Tibial artery (tissue), 4 donors: ENCODE data around the gene SMAD3.
"Not testable (repeated sequence)": the region's sequence is repeated elsewhere in the genome, so short reads cannot be mapped to it uniquely, and the experiment has no call there.

ENCODE experiments used
- DNase-seq, 2 donors: peaks; one replicate each; pipeline ENCODE4 v3.0.0-alpha.2; 2019
- H3K27ac ChIP-seq, 2 donors: fragments of 200-600 bp; sonication (generic) in 1 of 2; 1 replicate in 1 of 2; 2 replicates in 1 of 2; pipeline ENCODE4 v1.5.1; 2018 to 2019; ENCODE audit warnings: mild to moderate bottlenecking in 1 of 2
- H3K27me3 ChIP-seq, 2 donors: fragments of 200-600 bp; sonication (generic) in 1 of 2; one replicate each; pipeline versions ENCODE4 v1.5.1 to v1.6.0; 2016 to 2019
- H3K36me3 ChIP-seq, 3 donors: fragments of 200-600 bp; sonication (generic) in 2 of 3; one replicate each; pipeline ENCODE4 v1.5.1; 2016 to 2019; ENCODE audit warnings: mild to moderate bottlenecking in 2 of 3
- H3K4me1 ChIP-seq, 4 donors: fragments of 200-600 bp; sonication (generic) in 2 of 4; 1 replicate in 3 of 4; 2 replicates in 1 of 4; pipeline ENCODE4 v1.5.1; 2016 to 2019
- H3K4me3 ChIP-seq, 2 donors: fragments of 200-600 bp; sonication (generic) in 1 of 2; 1 replicate in 1 of 2; 2 replicates in 1 of 2; pipeline ENCODE4 v1.5.1; 2018 to 2019; ENCODE audit warnings: mild to moderate bottlenecking in 2 of 2
- H3K9me3 ChIP-seq, 3 donors: fragments of 200-600 bp; sonication (generic) in 1 of 3; one replicate each; pipeline ENCODE4 v1.5.1; 2016 to 2019
- CTCF ChIP-seq, 2 experiments: fragments of 200-600 bp in 1 of 2; fragments of 450-650 bp in 1 of 2; IDR thresholded peaks; one replicate each; pipeline ENCODE4 v1.5.1; 2017 to 2019; ENCODE audit warnings: antibody characterized with exemption in 2 of 2, mild to moderate bottlenecking in 1 of 2, moderate library complexity in 1 of 2
- intact Hi-C: fragments of 100-400 bp; cut with DNase I; formaldehyde crosslinking; loops from one replicate; pipeline ENCODE4 v1.15.0; 2023; ENCODE audit warnings: low total_unique reads

The SMAD3 gene

GRCh38 chr15:67074886-67075229 lies 9.5 kb downstream of the SMAD3 start:
- no peak for TF ChIP-seq CTCF (IDR thresholded peaks at IDR 0.05)
- no peaks in the 10 kb centered on the region for H3K36me3 ChIP-seq
- H3K4me1 ChIP-seq, result peaks cover 8 to 63% (median 42%) of the 10 kb centered on the region in 4 donors
- peak overlapping the region in 1 of 2 donors; percentile 6 for H3K27ac ChIP-seq
- no peaks in the 10 kb centered on the region for H3K9me3 ChIP-seq
- intact Hi-C loops, result no loop called here
- no peak for DNase-seq
- H3K4me3 ChIP-seq, result no peak overlapping the region
- H3K27me3 ChIP-seq, result no peaks in the 10 kb centered on the region

GRCh38 chr15:67075555-67076135 lies 10.2 kb downstream of the SMAD3 start:
- H3K36me3 ChIP-seq, DNase-seq, H3K9me3 ChIP-seq, intact Hi-C loops, H3K27me3 ChIP-seq, H3K4me3 ChIP-seq: not testable (repeated sequence)
- Histone ChIP-seq H3K4me1 (peaks cover 8 to 67% (median 49%) of the 10 kb centered on the region in 4 donors), H3K27ac (peak overlapping the region in 1 of 2 donors; percentile 6)

- intact Hi-C loops, result no loop called here
- Histone ChIP-seq H3K4me3 (no peak overlapping the region), H3K27me3 (no peaks in the 10 kb centered on the region), H3K9me3 (no peaks in the 10 kb centered on the region), H3K36me3 (no peaks in the 10 kb centered on the region), H3K4me1 (peaks cover 12 to 74% (median 56%) of the 10 kb centered on the region in 4 donors), H3K27ac (no peak overlapping the region)
- no peak for TF ChIP-seq CTCF (IDR thresholded peaks at IDR 0.05)
- DNase-seq, result no peak
These were observed 10.9 kb downstream of the SMAD3 start for GRCh38 chr15:67076147-67076843.

GRCh38 chr15:67077641-67078215 lies 12.3 kb downstream of the SMAD3 start:
- intact Hi-C loops, result no loop called here
- peaks cover 13 to 88% (median 61%) of the 10 kb centered on the region in 4 donors for H3K4me1 ChIP-seq
- no peak for DNase-seq
- H3K4me3 ChIP-seq, result no peak overlapping the region
- TF ChIP-seq CTCF (IDR thresholded peaks at IDR 0.05), result no peak
- no peak overlapping the region for H3K27ac ChIP-seq
- no peaks in the 10 kb centered on the region for H3K36me3 ChIP-seq
- H3K9me3 ChIP-seq, result no peaks in the 10 kb centered on the region
- no peaks in the 10 kb centered on the region for H3K27me3 ChIP-seq

GRCh38 chr15:67079361-67079760 lies 14.0 kb downstream of the SMAD3 start:
- H3K27me3 ChIP-seq, result no peaks in the 10 kb centered on the region
- no peak for TF ChIP-seq CTCF (IDR thresholded peaks at IDR 0.05)
- intact Hi-C loops, result no loop called here
- H3K9me3 ChIP-seq, result no peaks in the 10 kb centered on the region
- H3K4me3 ChIP-seq, result no peak overlapping the region
- no peak overlapping the region for H3K27ac ChIP-seq
- H3K4me1 ChIP-seq, result peaks cover 9 to 88% (median 55%) of the 10 kb centered on the region in 4 donors
- no peak for DNase-seq
- no peaks in the 10 kb centered on the region for H3K36me3 ChIP-seq
